ENCODE results near the gene GBE1.

GBE1 gene

DNA sequence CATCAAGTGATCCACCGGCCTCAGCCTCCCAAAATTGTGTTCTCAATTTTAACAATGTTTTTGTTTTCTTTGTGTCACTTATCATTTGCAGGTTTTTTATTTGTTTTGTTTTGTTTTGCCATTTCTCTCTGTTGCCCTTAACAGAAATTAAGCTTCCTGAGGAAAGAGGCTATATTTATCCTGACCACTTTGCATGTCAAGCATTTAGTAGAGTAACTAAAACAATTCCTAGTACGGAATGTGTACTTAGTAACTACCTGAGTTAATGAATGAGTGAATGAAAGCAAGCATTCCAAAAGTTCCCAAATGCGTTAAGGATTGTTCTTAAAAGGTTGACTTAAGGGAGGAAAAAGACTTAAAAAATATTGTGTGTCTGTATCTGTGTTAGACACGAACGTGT is 193.1 kb downstream of the GBE1 start:
- TF ChIP-seq FOXM1 (IDR thresholded peaks at IDR 0.05; ENCODE audit: borderline replicate concordance, low read depth) (no peak), USF1 (IDR thresholded peaks at IDR 0.05) (no peak), CEBPB (IDR thresholded peaks at IDR 0.05) (no peak), RAD21 (IDR thresholded peaks at IDR 0.05; ENCODE audit: low read depth) (no peak), TEAD4 (IDR thresholded peaks at IDR 0.05) (no peak), YY1 (IDR thresholded peaks at IDR 0.05; ENCODE audit: low read depth) (no peak), CREB1 (IDR thresholded peaks at IDR 0.05; ENCODE audit: low read depth) (no peak), NFIC (IDR thresholded peaks at IDR 0.05) (no peak), EGR1 (IDR thresholded peaks at IDR 0.05) (no peak), TAF1 (IDR thresholded peaks at IDR 0.05; ENCODE audit: low read depth) (no peak), TCF12 (IDR thresholded peaks at IDR 0.05; ENCODE audit: low read depth) (no peak), EP300 (IDR thresholded peaks at IDR 0.05; ENCODE audit: borderline replicate concordance) (no peak), ZBTB7A (IDR thresholded peaks at IDR 0.05; ENCODE audit: low read depth) (no peak)
- TF ChIP-seq, protein P1, sequence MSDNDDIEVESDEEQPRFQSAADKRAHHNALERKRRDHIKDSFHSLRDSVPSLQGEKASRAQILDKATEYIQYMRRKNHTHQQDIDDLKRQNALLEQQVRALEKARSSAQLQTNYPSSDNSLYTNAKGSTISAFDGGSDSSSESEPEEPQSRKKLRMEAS (IDR thresholded peaks at IDR 0.05), result no peak
- TF ChIP-seq, protein P2, sequence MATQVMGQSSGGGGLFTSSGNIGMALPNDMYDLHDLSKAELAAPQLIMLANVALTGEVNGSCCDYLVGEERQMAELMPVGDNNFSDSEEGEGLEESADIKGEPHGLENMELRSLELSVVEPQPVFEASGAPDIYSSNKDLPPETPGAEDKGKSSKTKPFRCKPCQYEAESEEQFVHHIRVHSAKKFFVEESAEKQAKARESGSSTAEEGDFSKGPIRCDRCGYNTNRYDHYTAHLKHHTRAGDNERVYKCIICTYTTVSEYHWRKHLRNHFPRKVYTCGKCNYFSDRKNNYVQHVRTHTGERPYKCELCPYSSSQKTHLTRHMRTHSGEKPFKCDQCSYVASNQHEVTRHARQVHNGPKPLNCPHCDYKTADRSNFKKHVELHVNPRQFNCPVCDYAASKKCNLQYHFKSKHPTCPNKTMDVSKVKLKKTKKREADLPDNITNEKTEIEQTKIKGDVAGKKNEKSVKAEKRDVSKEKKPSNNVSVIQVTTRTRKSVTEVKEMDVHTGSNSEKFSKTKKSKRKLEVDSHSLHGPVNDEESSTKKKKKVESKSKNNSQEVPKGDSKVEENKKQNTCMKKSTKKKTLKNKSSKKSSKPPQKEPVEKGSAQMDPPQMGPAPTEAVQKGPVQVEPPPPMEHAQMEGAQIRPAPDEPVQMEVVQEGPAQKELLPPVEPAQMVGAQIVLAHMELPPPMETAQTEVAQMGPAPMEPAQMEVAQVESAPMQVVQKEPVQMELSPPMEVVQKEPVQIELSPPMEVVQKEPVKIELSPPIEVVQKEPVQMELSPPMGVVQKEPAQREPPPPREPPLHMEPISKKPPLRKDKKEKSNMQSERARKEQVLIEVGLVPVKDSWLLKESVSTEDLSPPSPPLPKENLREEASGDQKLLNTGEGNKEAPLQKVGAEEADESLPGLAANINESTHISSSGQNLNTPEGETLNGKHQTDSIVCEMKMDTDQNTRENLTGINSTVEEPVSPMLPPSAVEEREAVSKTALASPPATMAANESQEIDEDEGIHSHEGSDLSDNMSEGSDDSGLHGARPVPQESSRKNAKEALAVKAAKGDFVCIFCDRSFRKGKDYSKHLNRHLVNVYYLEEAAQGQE (IDR thresholded peaks at IDR 0.05; ENCODE audit: low read depth), result no peak

- TF ChIP-seq FOXM1 (IDR thresholded peaks at IDR 0.05; ENCODE audit: borderline replicate concordance, low read depth) (no peak), EP300 (IDR thresholded peaks at IDR 0.05; ENCODE audit: borderline replicate concordance) (no peak), USF1 (IDR thresholded peaks at IDR 0.05) (no peak), TEAD4 (IDR thresholded peaks at IDR 0.05) (no peak), NFIC (IDR thresholded peaks at IDR 0.05) (no peak), YY1 (IDR thresholded peaks at IDR 0.05; ENCODE audit: low read depth) (no peak), TAF1 (IDR thresholded peaks at IDR 0.05; ENCODE audit: low read depth) (no peak), TCF12 (IDR thresholded peaks at IDR 0.05; ENCODE audit: low read depth) (no peak), CEBPB (IDR thresholded peaks at IDR 0.05) (no peak), CREB1 (IDR thresholded peaks at IDR 0.05; ENCODE audit: low read depth) (no peak), ZBTB7A (IDR thresholded peaks at IDR 0.05; ENCODE audit: low read depth) (no peak)
- TF ChIP-seq, protein P1 (IDR thresholded peaks at IDR 0.05), result no peak
- TF ChIP-seq, protein P2 (IDR thresholded peaks at IDR 0.05; ENCODE audit: low read depth), result no peak
Observed at GRCh38 chr3:81565041-81565440, 196.4 kb downstream of the GBE1 start.

DNA sequence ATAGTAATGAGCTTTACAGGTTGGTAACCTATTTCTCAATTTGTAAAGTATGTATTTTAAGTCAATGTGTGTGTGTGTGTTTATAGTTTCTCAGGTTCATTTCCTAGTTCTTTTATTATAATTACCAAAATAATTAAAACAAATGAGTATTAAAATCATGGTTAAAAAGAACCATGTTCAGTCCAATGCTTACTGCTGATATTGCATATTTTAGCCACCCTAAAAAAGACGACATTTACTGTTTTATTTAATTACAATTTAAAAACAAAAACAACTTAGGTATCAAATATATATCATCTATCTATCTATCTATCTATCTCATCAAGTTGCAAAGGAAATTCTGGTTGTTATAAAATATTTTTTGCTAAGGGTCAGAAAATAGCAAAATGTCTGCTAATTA is 203.3 kb downstream of the GBE1 start:
- TF ChIP-seq USF1 (IDR thresholded peaks at IDR 0.05) (no peak), NFIC (IDR thresholded peaks at IDR 0.05) (no peak)

GRCh38 chr3:81554801-81555200 is 206.6 kb downstream of the GBE1 start:
- TF ChIP-seq CREB1 (IDR thresholded peaks at IDR 0.05; ENCODE audit: low read depth), result no peak
- no peak for TF ChIP-seq TEAD4 (IDR thresholded peaks at IDR 0.05)
- TF ChIP-seq YY1 (IDR thresholded peaks at IDR 0.05; ENCODE audit: low read depth), result no peak
- TF ChIP-seq, protein P1 (IDR thresholded peaks at IDR 0.05), result no peak
- TF ChIP-seq USF1 (IDR thresholded peaks at IDR 0.05), result no peak
- no peak for TF ChIP-seq CEBPB (IDR thresholded peaks at IDR 0.05)
- TF ChIP-seq NFIC (IDR thresholded peaks at IDR 0.05), result no peak
- no peak for TF ChIP-seq RAD21 (IDR thresholded peaks at IDR 0.05; ENCODE audit: low read depth)

GRCh38 chr3:81554388-81554787 is 207.1 kb downstream of the GBE1 start:
- TF ChIP-seq TAF1 (IDR thresholded peaks at IDR 0.05; ENCODE audit: low read depth) (no peak), ZBTB7A (IDR thresholded peaks at IDR 0.05; ENCODE audit: low read depth) (no peak), EGR1 (IDR thresholded peaks at IDR 0.05) (no peak), FOXM1 (IDR thresholded peaks at IDR 0.05; ENCODE audit: borderline replicate concordance, low read depth) (no peak), TCF12 (IDR thresholded peaks at IDR 0.05; ENCODE audit: low read depth) (no peak), YY1 (IDR thresholded peaks at IDR 0.05; ENCODE audit: low read depth) (no peak), TEAD4 (IDR thresholded peaks at IDR 0.05) (no peak), USF1 (IDR thresholded peaks at IDR 0.05) (no peak), EP300 (IDR thresholded peaks at IDR 0.05; ENCODE audit: borderline replicate concordance) (no peak), CEBPB (IDR thresholded peaks at IDR 0.05) (no peak), NFIC (IDR thresholded peaks at IDR 0.05) (no peak), CREB1 (IDR thresholded peaks at IDR 0.05; ENCODE audit: low read depth) (no peak), RAD21 (IDR thresholded peaks at IDR 0.05; ENCODE audit: low read depth) (no peak)
- TF ChIP-seq, protein P1 (IDR thresholded peaks at IDR 0.05), result no peak
- TF ChIP-seq, protein P2 (IDR thresholded peaks at IDR 0.05; ENCODE audit: low read depth), result no peak

All from Ishikawa (cell line).